ENCODE data around the gene C2orf68.

DNA sequence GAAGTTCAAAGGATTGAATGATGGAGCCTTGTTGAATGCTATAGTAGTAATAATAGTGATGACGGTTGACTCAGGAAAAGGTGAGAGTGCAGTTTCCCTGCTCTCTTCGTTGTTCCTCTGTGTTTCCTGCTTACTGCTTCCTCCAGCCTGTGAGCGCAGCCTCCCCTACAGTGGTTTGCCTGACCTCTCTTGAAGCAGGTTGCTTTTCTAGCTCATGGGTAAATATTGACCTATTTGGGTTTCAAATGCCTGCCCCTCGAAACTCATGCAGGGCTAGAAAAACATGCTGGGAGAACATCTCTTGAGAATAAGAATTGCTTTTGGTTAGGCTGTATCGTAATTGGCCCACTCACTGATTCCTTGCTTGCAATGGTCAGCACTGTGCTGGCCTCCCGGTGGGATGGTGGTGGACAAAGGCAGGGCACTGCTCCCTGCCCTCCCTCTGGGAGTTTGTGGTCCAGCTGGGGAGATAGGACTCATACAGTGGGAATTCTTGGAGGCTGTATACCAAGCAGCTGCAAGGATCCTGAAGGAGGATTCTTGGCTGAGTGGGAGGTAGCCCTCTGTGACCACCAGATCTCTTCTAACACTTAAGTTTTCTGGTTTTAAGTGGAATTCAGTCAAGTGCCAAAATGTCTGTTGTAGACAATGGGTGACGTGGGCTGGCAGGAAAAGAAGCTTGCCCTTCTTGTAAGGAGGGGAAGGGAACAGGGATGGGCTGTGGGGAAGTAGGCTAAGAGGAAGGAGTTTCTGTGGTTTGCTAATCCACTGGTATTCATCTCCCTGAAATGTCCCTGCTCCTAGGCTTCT lies 21.7 kb downstream of the C2orf68 start:
- TF ChIP-seq, protein P1, sequence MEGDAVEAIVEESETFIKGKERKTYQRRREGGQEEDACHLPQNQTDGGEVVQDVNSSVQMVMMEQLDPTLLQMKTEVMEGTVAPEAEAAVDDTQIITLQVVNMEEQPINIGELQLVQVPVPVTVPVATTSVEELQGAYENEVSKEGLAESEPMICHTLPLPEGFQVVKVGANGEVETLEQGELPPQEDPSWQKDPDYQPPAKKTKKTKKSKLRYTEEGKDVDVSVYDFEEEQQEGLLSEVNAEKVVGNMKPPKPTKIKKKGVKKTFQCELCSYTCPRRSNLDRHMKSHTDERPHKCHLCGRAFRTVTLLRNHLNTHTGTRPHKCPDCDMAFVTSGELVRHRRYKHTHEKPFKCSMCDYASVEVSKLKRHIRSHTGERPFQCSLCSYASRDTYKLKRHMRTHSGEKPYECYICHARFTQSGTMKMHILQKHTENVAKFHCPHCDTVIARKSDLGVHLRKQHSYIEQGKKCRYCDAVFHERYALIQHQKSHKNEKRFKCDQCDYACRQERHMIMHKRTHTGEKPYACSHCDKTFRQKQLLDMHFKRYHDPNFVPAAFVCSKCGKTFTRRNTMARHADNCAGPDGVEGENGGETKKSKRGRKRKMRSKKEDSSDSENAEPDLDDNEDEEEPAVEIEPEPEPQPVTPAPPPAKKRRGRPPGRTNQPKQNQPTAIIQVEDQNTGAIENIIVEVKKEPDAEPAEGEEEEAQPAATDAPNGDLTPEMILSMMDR (conservative IDR thresholded peaks at IDR 0.05 in 1 of 2, IDR thresholded peaks at IDR 0.05 in 1 of 2; ENCODE audit: extremely low read depth in 1 of 2, insufficient read depth in 1 of 2, low read depth in 1 of 2, low read length in 2 of 2), result no peak
- TF ChIP-seq EZH2 (IDR thresholded peaks at IDR 0.05; ENCODE audit: borderline replicate concordance, low read length), result no peak
